OCI-LY3 (cell line): ENCODE results near the gene PBX3.

ENCODE experiments used
- H2AFZ ChIP-seq: fragments of 200-600, 300-600 bp; shearing (Covaris generic); 2 replicates; pipeline ENCODE4 v1.6.0; 2014; ENCODE audit warnings: antibody characterized with exemption, low read depth, low read length
- H3K27ac ChIP-seq: fragments of 200-600, 300-600 bp; sonication (generic); 2 replicates; pipeline ENCODE4 v1.5.1; 2014; ENCODE audit warnings: mild to moderate bottlenecking, low read length, moderate library complexity, mixed read lengths
- H3K27me3 ChIP-seq: fragments of 200-600, 300-600 bp; sonication (generic); 2 replicates; pipeline ENCODE4 v1.6.1; 2014; ENCODE audit warnings: low read depth, low read length, mixed read lengths
- H3K36me3 ChIP-seq: fragments of 200-600, 300-600 bp; sonication (generic); replicated peaks from 2 replicates; pipeline ENCODE3; 2014; ENCODE audit warnings: low read depth, low read length, mixed read lengths
- H3K4me1 ChIP-seq: fragments of 300-600, 200-600 bp; sonication (generic); 2 replicates; pipeline ENCODE4 v1.6.1; 2014; ENCODE audit warnings: low read length, mixed read lengths
- H3K4me2 ChIP-seq: fragments of 200-600, 300-600 bp; sonication (generic); 2 replicates; pipeline ENCODE4 v1.6.1; 2014; ENCODE audit warnings: low read length, mixed read lengths
- H3K4me3 ChIP-seq: fragments of 300-600, 200-600 bp; sonication (generic); 2 replicates; pipeline ENCODE4 v1.5.1; 2014; ENCODE audit warnings: antibody characterized with exemption, mild to moderate bottlenecking, low read length, moderate library complexity
- H3K79me2 ChIP-seq: fragments of 300-600, 200-600 bp; shearing (Covaris generic); 2 replicates; pipeline ENCODE4 v1.6.1; 2014; ENCODE audit warnings: mild to moderate bottlenecking, low read length, mixed read lengths
- H3K9ac ChIP-seq: fragments of 300-600, 200-600 bp; shearing (Covaris generic); 2 replicates; pipeline ENCODE4 v1.6.0; 2014; ENCODE audit warnings: mild to moderate bottlenecking, low read length, moderate library complexity
- H3K9me3 ChIP-seq: fragments of 200-600, 300-600 bp; shearing (Covaris generic); 2 replicates; pipeline ENCODE4 v1.6.1; 2014; ENCODE audit warnings: low read length, mixed read lengths; ENCODE audit not compliant: insufficient read depth
- H4K20me1 ChIP-seq: fragments of 200-600, 300-600 bp; sonication (generic); 2 replicates; pipeline ENCODE4 v1.6.1; 2016; ENCODE audit warnings: low read length, mixed read lengths; ENCODE audit not compliant: insufficient read depth
- CTCF ChIP-seq: fragments of 200-600, 300-600 bp; sonication (generic); IDR thresholded peaks from 2 replicates; pipeline ENCODE4 v1.5.1; 2014; ENCODE audit warnings: antibody characterized with exemption, low read length, low read depth
- EZH2phosphoT487 ChIP-seq: fragments of 200-600 bp; shearing (Covaris generic); IDR thresholded peaks from 2 replicates; pipeline ENCODE4 v1.6.1; 2018; ENCODE audit warnings: antibody characterized with exemption, mixed run types, low read depth

The PBX3 gene

GRCh38 chr9:125953314-125954019 is 206.3 kb downstream of the PBX3 start:
- Histone ChIP-seq H3K36me3 (no peaks in the 10 kb centered on the region), H2AFZ (no peak overlapping the region), H3K9me3 (no peaks in the 10 kb centered on the region), H3K4me2 (no peak overlapping the region), H3K79me2 (no peaks in the 10 kb centered on the region), H3K9ac (no peak overlapping the region), H3K27me3 (no peaks in the 10 kb centered on the region), H3K4me1 (no peaks in the 10 kb centered on the region), H3K4me3 (no peak overlapping the region), H3K27ac (no peak overlapping the region), H4K20me1 (no peaks in the 10 kb centered on the region)
- TF ChIP-seq CTCF (no peak), EZH2phosphoT487 (no peak)

- H3K9me3 ChIP-seq: no peaks in the 10 kb centered on the region
- no peaks in the 10 kb centered on the region for H3K36me3 ChIP-seq
- no peaks in the 10 kb centered on the region for H3K27me3 ChIP-seq
- no peak overlapping the region for H3K9ac ChIP-seq
- no peak overlapping the region for H3K27ac ChIP-seq
- no peak overlapping the region for H3K4me3 ChIP-seq
- no peak overlapping the region for H3K4me2 ChIP-seq
- no peak overlapping the region for H2AFZ ChIP-seq
- peaks cover 5% of the 10 kb centered on the region for H3K4me1 ChIP-seq
- no peaks in the 10 kb centered on the region for H4K20me1 ChIP-seq
- H3K79me2 ChIP-seq: no peaks in the 10 kb centered on the region
- TF ChIP-seq EZH2phosphoT487 (no peak), CTCF (no peak)
Measured at GRCh38 chr9:125956102-125956501, 208.9 kb downstream of the PBX3 start.

DNA sequence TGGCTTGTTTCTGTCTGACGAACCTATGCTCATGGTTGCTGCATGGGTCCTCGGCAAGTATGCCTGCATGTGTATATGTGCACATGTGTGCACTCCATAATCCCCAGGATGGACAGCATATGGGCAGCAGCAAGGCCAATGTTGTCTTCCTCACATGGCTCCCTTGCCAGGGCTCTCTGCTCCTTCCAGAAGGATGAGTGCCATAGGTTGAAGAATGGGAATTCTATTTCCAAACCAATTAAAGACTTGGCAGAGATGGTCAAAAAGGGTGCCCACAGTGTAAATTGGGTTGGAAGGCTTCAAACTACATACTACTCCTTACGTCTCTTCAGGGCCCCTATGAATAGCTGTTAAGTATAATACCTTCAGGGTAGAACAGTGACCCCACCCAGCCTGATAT is 212.1 kb downstream of the PBX3 start:
- Histone ChIP-seq H3K9ac (no peak overlapping the region), H2AFZ (no peak overlapping the region), H3K9me3 (no peaks in the 10 kb centered on the region), H4K20me1 (no peaks in the 10 kb centered on the region), H3K4me2 (no peak overlapping the region), H3K4me3 (no peak overlapping the region), H3K27ac (no peak overlapping the region), H3K36me3 (no peaks in the 10 kb centered on the region), H3K79me2 (no peaks in the 10 kb centered on the region), H3K27me3 (no peaks in the 10 kb centered on the region), H3K4me1 (peaks cover 13% of the 10 kb centered on the region)
- TF ChIP-seq EZH2phosphoT487 (no peak), CTCF (no peak)

- Histone ChIP-seq H3K36me3 (no peaks in the 10 kb centered on the region), H3K79me2 (no peaks in the 10 kb centered on the region), H3K4me2 (no peak overlapping the region), H3K9ac (no peak overlapping the region), H3K27ac (no peak overlapping the region), H3K4me3 (no peak overlapping the region), H3K9me3 (no peaks in the 10 kb centered on the region), H2AFZ (no peak overlapping the region), H3K27me3 (no peaks in the 10 kb centered on the region), H3K4me1 (peaks cover 13% of the 10 kb centered on the region), H4K20me1 (no peaks in the 10 kb centered on the region)
- no peak for TF ChIP-seq EZH2phosphoT487
- TF ChIP-seq CTCF: no peak
Measured at GRCh38 chr9:125959951-125960619, 212.9 kb downstream of the PBX3 start.
